HepG2 (cell line): ENCODE data around the gene NELFB. TPM values are rescaled to one million over a fixed set of nuclear protein-coding genes. Genes with fewer than 3 reads are reported as not detected.

ENCODE experiments used
- AGO1 ChIP-seq: fragments of 200-400 bp; formaldehyde crosslinking; IDR thresholded peaks from 2 replicates; pipeline ENCODE4 v1.6.1; 2017; ENCODE audit warnings: mild to moderate bottlenecking, low read depth, low read length, moderate library complexity; ENCODE audit not compliant: poor library complexity, severe bottlenecking
- ARID4A ChIP-seq: sonication (generic); formaldehyde crosslinking; IDR thresholded peaks from 2 replicates; pipeline ENCODE4 v1.5.0; 2020; ENCODE audit warnings: mild to moderate bottlenecking, missing genetic modification reagents, borderline replicate concordance
- ELF1 ChIP-seq: sonication (generic); formaldehyde crosslinking; IDR thresholded peaks from 2 replicates; pipeline ENCODE4 v1.4.0; 2020; ENCODE audit warnings: missing genetic modification reagents
- HMGXB4 ChIP-seq, 2 experiments: sonication (generic) in 1 of 2; formaldehyde crosslinking in 1 of 2; IDR thresholded peaks; 2 replicates each; pipeline versions ENCODE4 v1.4.0 to v1.6.1; 2018 to 2020; ENCODE audit warnings: missing genetic modification reagents in 2 of 2, borderline replicate concordance in 1 of 2, low read depth in 1 of 2, mild to moderate bottlenecking in 1 of 2, missing biosample characterization in 1 of 2
- IKZF4 ChIP-seq: sonication (generic); formaldehyde crosslinking; IDR thresholded peaks from 2 replicates; pipeline ENCODE4 v1.5.1; 2020; ENCODE audit warnings: borderline replicate concordance, mild to moderate bottlenecking, low read depth, missing genetic modification reagents; ENCODE audit errors: not compliant biosample characterization
- JUNB ChIP-seq: sonication (generic); formaldehyde crosslinking; IDR thresholded peaks from 2 replicates; pipeline ENCODE4 v1.8.0; 2022; ENCODE audit warnings: missing genetic modification reagents, mild to moderate bottlenecking, borderline replicate concordance
- KMT2B ChIP-seq: IDR thresholded peaks from 2 replicates; pipeline ENCODE4 v1.6.1; 2016; ENCODE audit warnings: missing genetic modification reagents, missing compliant biosample characterization
- MXD4 ChIP-seq: IDR thresholded peaks from 2 replicates; pipeline ENCODE4 v1.6.1; 2016; ENCODE audit warnings: mild to moderate bottlenecking, missing biosample characterization, missing genetic modification reagents
- MZF1 ChIP-seq: sonication (generic); formaldehyde crosslinking; IDR thresholded peaks from 2 replicates; pipeline ENCODE4 v1.8.1; 2023; ENCODE audit warnings: mild to moderate bottlenecking, missing genetic modification reagents, borderline replicate concordance
- NFE2 ChIP-seq: sonication (generic); formaldehyde crosslinking; IDR thresholded peaks from 2 replicates; pipeline ENCODE4 v1.4.0; 2020; ENCODE audit warnings: missing genetic modification reagents
- NRL ChIP-seq: sonication (generic); formaldehyde crosslinking; IDR thresholded peaks from 2 replicates; pipeline ENCODE4 v1.5.0; 2020; ENCODE audit warnings: missing genetic modification reagents, mild to moderate bottlenecking, moderate library complexity, borderline replicate concordance
- PRMT3 ChIP-seq: sonication (generic); formaldehyde crosslinking; IDR thresholded peaks from 2 replicates; pipeline ENCODE4 v1.8.1; 2022; ENCODE audit warnings: low read depth, mild to moderate bottlenecking, moderate library complexity, missing genetic modification reagents, borderline replicate concordance
- SP5 ChIP-seq: IDR thresholded peaks from 2 replicates; pipeline ENCODE4 v1.6.1; 2016; ENCODE audit warnings: low read depth, borderline replicate concordance
- TAF15 ChIP-seq: fragments of 200-400 bp; formaldehyde crosslinking; IDR thresholded peaks from one replicate; pipeline ENCODE4 v1.6.1; 2018; ENCODE audit warnings: mild to moderate bottlenecking, low read depth, low read length; ENCODE audit not compliant: poor library complexity, severe bottlenecking
- TGIF2 ChIP-seq: IDR thresholded peaks from 2 replicates; pipeline ENCODE4 v1.6.1; 2016; ENCODE audit warnings: control low read depth, missing compliant biosample characterization
- ZNF17 ChIP-seq: sonication (generic); formaldehyde crosslinking; IDR thresholded peaks from 2 replicates; pipeline ENCODE4 v1.5.0; 2020; ENCODE audit warnings: mild to moderate bottlenecking, missing genetic modification reagents
- ZNF33B ChIP-seq: sonication (generic); formaldehyde crosslinking; IDR thresholded peaks from 2 replicates; pipeline ENCODE4 v1.5.1; 2020; ENCODE audit warnings: mild to moderate bottlenecking, missing genetic modification reagents
- ZSCAN20 ChIP-seq: sonication (generic); formaldehyde crosslinking; IDR thresholded peaks from 2 replicates; pipeline ENCODE4 v1.4.0; 2020; ENCODE audit warnings: missing genetic modification reagents, mild to moderate bottlenecking, borderline replicate concordance
- polyA plus RNA-seq, 8 experiments: library from polyadenylated mRNA; depleted of rRNA in 3 of 8; stranded (reverse) in 7 of 8; unstranded in 1 of 8; fragments of >200 nt; fragmentation: Illumina TruSeq in 4 of 8; extraction: Trizol in 4 of 8; gene quantifications; 2 replicates each; pipeline versions ENCODE4 v1.2.1 to v1.2.3, GENCODE V29; 2011 to 2016; ENCODE audit warnings: low read depth in 4 of 8, missing spikeins in 1 of 8, mixed read lengths in 1 of 8; ENCODE audit not compliant: insufficient read depth in 1 of 8
- total RNA-seq, 5 experiments: library from RNA; depleted of rRNA; stranded (reverse); fragments of >200 nt; fragmentation: Illumina TruSeq; extraction: Trizol; gene quantifications; 2 replicates each; pipeline ENCODE4 v1.2.3, GENCODE V29; 2016; ENCODE audit warnings: low read depth in 1 of 5
- TF ChIP-seq, protein P1 (sequence below): sonication (generic); formaldehyde crosslinking; IDR thresholded peaks from 2 replicates; pipeline ENCODE4 v1.4.0; 2020; ENCODE audit warnings: mild to moderate bottlenecking, low read depth, missing genetic modification reagents

NELFB gene
- total and polyA plus RNA-seq, 2 of the 13 experiments (the other 11 are each of a cell fraction or from before 2014, with no cell fraction given), result 26.5 to 45.8 TPM

DNA sequence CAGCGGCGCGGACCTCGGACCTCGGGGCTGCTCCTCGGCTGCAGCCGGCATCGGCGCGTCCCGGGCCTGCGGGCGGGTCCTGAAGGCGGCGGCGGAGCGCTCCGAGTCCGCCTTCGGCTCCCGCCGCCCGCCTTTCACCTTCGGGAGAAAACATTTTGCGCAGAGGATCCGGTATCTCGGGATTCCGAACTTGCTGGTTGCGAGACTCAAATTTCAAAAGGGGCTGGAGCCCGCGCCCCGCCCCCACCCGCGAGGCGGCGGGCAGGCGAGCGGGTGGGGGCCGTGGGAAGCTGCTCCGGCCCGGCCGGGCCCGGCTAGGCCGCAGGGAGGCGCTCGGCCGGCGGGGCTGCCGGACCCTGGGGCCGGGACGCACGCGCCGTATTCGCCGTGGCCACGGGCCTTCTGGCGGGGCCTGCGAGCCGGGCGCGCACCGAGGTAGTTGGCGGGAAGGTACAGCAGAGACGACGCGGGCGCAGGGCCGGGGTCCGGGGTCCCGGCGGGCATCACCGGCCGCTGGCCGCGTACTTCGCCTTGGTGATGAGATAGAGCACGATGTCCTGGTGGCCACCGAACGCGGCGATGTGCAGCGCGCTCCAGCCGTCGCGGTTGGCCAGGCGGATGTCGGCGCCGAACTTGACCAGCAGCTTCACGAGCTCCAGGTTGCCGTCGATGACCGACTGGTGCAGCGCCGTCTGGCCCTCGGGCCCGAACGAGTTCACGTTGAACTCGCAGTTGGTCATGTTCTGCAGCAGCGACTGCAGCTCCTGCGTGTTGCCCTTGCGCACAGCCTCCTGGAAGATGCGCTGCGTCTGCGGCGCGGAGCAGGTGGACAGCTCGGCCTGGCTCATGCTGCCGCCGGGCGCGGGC, 46.2 kb downstream of the NELFB start (continued):
- TF ChIP-seq PRMT3 (no peak), SP5 (CRISPR knock-in tag) (no peak), ZNF17 (CRISPR knock-in tag) (no peak), ARID4A (CRISPR knock-in tag) (no peak), MZF1 (CRISPR knock-in tag) (no peak), ZSCAN20 (CRISPR knock-in tag) (no peak), ELF1 (CRISPR knock-in tag) (no peak), ZNF33B (CRISPR knock-in tag) (no peak), TAF15 (no peak), IKZF4 (CRISPR knock-in tag) (peak; percentile 34), JUNB (CRISPR knock-in tag) (no peak), MXD4 (no peak), AGO1 (peak; percentile 29), NRL (no peak), HMGXB4 (CRISPR knock-in tag; IDR thresholded peaks at IDR 0.05; ENCODE audit: borderline replicate concordance in 1 of 2, low read depth in 1 of 2) (0 out of 4 replicates have a peak, but pooled peaks of 1 of the 2 experiments have one; percentile 33), NFE2 (CRISPR knock-in tag) (no peak), KMT2B (CRISPR knock-in tag) (no peak), TGIF2 (CRISPR knock-in tag) (no peak)
- TF ChIP-seq, protein P1, sequence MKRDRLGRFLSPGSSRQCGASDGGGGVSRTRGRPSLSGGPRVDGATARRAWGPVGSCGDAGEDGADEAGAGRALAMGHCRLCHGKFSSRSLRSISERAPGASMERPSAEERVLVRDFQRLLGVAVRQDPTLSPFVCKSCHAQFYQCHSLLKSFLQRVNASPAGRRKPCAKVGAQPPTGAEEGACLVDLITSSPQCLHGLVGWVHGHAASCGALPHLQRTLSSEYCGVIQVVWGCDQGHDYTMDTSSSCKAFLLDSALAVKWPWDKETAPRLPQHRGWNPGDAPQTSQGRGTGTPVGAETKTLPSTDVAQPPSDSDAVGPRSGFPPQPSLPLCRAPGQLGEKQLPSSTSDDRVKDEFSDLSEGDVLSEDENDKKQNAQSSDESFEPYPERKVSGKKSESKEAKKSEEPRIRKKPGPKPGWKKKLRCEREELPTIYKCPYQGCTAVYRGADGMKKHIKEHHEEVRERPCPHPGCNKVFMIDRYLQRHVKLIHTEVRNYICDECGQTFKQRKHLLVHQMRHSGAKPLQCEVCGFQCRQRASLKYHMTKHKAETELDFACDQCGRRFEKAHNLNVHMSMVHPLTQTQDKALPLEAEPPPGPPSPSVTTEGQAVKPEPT (CRISPR knock-in tag), result no peak
